ENCODE results near the gene L3MBTL4.

GRCh38 chr18:6207116-6207515 lies 207.6 kb downstream of the L3MBTL4 start:
- TF ChIP-seq TCF7L2 (IDR thresholded peaks at IDR 0.05; ENCODE audit: borderline replicate concordance, extremely low read depth, insufficient read depth, insufficient read length): no peak
- TF ChIP-seq EZH2 (IDR thresholded peaks at IDR 0.05): no peak
- TF ChIP-seq CTCF (IDR thresholded peaks at IDR 0.05 in 2 of 3, conservative IDR thresholded peaks at IDR 0.05 in 1 of 3; ENCODE audit: borderline replicate concordance in 1 of 3, insufficient read depth in 1 of 3, low read depth in 2 of 3, low read length in 2 of 3): no peak
- no peak for TF ChIP-seq SP1 (IDR thresholded peaks at IDR 0.05; ENCODE audit: low read depth)
- no peak for TF ChIP-seq CEBPB (IDR thresholded peaks at IDR 0.05; ENCODE audit: low read depth)
- TF ChIP-seq ZNF274 (IDR thresholded peaks at IDR 0.05; ENCODE audit: low read depth, low read length): no peak
- TF ChIP-seq POLR2A (IDR thresholded peaks at IDR 0.05; ENCODE audit: borderline replicate concordance, extremely low read depth, insufficient read depth, insufficient read length): no peak
- TF ChIP-seq FOSL1 (IDR thresholded peaks at IDR 0.05; ENCODE audit: low read depth): no peak
- TF ChIP-seq SIN3A (IDR thresholded peaks at IDR 0.05; ENCODE audit: low read depth): no peak
